Right hindlimb (tissue), 1 donor: Measurements from ENCODE around the gene SLC9A9.

Experiments
- DNase-seq: peaks from one replicate; pipeline ENCODE4 v3.0.0-alpha.2; 2018

Gene SLC9A9

DNA sequence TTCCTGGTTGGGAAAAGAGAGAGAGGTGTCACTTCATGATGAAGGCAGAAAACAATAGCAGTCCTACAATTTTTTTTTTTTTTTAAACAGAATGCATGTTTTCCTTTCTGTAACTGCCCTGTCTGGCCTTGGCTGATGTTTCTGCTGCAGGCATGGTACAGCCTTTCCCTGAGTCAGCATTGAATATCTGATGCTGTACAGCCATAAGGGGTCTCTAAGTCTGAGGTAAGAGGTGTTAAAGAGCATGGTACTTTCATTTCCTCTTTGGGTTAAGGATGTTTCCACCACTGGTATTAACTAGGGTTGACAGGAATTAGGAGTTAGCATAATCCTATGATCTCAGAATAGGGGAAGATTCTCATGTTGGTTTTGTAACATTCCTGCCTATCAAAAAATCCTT, 581.3 kb downstream of the SLC9A9 start:
- no peak for DNase-seq

DNA sequence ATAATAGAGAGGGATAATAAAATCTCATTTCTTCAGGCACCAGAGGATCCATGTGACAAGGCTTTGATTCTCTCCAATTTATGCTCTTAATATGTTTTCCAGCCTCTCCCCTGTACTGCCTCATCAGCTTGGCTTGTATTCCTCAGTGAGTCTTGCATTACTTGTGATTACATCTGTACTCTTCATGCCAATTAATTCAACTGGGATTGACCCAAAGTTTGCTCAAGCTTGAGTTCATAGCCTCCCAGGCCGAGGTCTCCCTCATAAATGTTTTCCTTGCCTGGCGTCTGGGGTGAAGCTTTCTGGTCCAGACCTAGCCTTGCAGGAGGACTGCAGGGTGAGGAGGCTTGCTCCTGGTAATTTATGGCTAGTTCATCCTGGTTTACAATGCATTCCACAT, 581.8 kb downstream of the SLC9A9 start:
- DNase-seq, result peak; percentile 41

DNA sequence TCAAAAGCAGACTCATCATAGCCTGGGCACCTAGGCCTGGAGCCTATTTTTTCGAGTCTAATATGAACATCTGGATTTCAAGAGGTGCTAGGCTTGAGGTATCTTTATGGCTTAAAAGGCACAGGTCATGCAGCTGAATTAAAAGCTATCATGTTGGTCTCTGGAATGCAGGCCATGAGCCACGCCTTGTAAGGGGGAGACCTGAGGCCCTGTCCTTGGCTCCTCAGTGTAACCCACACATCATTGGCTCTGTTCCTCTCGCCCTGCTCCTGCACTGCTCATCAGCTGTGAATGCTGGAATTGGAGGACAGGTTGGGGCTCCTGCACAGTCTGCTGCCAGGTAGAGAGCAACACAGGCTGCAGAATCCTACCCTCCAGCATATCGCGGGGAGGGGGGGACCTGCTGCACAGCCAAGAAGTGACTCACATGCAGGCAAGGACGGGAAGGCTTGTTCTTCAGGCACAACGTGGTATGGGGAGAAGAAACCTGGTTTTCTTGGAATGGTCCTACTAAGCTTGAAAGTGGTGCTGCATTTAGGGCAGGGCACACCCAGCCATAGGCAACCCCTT, 582.7 kb downstream of the SLC9A9 start:
- DNase-seq, result no peak

- no peak for DNase-seq
Observed at GRCh38 chr3:143263852-143264513, 584.3 kb downstream of the SLC9A9 start.

DNA sequence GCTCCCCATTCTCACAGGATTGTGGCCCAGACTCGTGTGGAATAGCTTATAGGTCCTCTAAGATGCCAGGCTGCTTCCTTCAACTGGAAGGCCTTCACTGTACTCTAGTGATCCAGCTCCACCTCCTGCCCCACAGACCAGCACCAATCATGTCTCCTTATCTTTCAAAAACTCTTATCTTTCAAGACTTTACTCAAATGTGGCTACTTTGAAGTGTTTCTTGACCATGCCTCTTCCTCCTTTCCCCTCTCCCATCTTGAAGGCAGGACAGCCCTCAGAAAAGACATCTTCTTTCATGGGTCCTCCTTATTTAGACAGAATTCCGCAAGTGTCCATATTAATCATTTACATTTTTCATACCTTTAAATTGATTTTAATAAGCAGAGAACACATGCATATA, 586.4 kb downstream of the SLC9A9 start:
- DNase-seq, result no peak

DNA sequence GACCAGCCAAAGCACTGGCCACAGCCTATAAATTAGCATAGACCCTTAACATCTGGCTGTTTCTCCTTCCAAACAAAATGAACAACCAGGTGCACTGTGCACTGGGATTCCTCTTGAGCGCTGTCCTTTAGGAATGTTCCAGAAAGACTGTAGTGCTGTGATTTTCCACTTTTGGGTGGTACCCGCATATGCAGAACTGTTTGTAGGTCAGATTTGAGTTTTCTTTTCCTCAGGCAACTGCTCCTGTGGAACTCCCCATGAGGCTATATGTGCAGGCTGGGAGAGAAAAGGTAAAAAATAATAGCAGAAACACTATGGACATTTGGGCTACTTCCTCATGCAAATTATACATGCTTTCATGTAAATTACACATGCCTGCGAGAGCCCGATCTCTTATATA, 589.6 kb downstream of the SLC9A9 start:
- no peak for DNase-seq

GRCh38 chr3:143256416-143256815, 591.9 kb downstream of the SLC9A9 start:
- DNase-seq, result no peak

DNA sequence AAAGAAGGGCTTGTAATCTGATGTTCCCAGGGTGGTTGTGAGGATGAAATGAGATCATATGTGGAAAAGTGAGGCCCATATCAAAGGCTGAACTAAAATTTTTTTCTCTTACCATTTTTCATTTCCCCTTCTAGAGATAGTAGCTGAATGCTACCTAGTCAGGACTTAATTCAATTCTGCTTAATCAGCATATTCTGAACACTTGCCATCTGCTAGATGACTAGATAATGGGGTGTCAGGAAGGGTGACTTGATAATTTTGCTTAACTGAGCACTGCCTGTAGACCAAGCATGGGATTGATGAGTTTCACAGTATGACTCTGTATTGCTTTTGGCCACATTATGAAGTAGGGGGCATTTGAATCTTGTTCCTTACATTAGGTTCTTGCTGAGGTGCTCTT, 592.5 kb downstream of the SLC9A9 start:
- no peak for DNase-seq

DNA sequence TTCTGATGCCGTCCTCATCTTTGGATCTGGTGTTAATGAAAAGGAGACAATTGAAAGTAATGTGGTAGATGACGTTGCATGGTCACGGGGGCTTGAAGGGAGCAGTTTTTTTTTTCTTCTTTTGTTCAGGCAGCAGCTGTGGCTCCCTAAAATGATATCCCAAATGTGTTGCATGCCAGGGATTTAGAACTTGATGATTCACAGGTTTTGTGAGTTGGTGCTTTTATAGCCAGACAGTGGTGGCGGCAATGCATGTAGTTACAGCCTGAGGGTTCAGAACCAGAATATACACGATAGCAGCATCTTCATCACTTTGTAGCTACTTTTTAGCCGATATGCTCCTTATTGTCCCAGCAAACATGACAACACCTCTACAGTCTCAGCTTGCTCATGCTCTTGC, 595.3 kb downstream of the SLC9A9 start:
- DNase-seq, result no peak

DNA sequence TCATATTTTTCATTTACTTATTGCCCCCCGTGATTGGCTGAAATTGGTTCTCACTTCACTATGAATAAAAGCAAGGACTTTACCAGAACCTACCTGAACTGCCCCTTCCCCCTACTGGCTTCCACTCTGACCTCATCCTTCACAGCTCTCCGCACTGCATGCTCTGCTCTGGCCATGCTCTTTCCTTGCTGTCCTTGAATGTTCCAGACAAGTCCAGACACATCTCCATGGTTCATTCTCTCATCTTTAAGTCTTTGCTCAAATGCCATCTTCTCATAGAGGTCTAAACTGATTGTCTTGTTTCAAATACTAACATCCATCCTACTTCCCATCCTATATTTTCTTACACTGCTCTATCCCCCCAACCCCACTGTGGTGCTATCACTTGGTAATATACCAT, 599.3 kb downstream of the SLC9A9 start:
- DNase-seq, result no peak

DNA sequence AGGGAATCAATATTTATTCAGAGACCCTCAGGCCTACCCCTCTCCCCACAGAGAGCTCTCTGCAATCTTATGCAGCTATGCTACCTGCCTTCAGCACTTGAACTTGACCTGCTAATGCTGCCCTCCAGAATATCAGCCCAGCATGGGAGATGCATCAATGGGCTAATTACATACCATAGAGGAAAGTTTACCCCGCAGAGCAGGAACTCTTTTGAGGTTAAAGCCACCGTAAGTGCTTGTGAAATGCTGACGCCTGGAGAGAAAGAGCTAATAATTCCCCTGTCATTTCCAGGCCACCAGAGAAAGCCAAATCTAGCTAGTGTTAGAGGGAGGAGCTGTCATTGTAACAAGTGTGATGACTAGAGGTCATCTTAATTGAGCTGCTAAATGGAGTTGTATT, 601.2 kb downstream of the SLC9A9 start:
- no peak for DNase-seq

GRCh38 chr3:143245692-143246091, 602.6 kb downstream of the SLC9A9 start:
- DNase-seq, result no peak

DNA sequence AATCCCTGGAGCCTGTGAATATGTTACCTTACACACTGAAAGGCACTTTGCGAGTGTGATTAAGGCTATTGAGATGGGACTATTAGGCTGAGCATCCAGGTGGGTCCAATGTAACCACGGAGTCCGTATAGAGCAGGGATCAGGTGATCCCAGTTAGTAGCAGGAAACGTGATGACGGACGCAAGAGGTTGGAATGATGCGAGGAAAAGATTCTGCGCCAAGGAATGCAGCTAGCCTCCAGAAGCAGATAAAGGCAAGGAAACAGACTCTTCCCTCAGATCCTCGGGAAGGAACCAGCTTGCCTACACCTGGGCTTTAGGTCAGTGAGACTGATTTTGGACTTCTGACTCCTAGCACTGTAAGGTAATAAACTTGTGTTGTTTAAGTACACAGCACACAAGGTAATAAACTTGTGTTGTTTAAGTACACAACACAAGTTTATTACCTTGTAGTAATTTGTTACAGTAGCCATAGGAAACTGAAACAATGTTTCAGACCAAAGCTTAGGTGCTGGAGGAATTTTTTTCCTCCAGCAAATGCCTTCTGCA, 603.7 kb downstream of the SLC9A9 start:
- no peak for DNase-seq

DNA sequence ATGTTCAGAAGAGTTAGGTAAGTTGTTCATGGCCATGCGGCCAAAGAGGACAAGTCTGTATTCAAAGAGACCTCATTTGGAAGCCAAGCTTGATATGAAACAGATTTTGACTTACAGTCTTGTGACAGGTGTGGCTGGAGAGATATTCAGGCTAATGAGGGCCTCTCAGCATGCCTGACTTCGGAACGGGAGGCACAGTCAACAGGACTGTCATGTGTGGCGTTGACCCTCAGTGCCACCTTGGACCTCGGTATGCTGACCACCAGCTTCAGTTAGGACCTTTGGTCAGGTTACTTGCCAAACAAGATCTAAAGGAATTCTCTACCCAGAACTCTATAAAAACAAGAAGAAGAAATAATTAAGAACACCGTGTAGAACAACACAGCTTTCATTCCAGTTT, 604.6 kb downstream of the SLC9A9 start:
- no peak for DNase-seq

DNA sequence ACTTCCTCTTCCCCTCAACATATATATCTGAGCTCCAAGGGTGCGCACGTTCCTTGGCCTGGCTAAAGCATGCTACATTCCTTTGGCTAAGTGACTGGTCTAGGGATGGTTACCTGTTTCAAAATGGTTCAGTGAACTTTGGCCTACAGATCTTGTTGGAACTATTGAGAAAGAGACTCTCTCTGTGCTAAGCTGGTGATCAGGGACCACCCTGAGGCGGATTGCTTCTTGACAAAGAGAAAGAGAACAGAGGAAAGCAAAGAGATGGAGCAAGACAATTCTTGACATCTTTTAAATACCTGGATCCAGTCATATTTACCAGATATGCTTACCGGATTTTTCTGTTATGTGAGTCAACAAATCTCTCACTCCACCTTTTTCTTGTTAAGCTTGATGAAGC, 605.6 kb downstream of the SLC9A9 start:
- DNase-seq, result no peak

DNA sequence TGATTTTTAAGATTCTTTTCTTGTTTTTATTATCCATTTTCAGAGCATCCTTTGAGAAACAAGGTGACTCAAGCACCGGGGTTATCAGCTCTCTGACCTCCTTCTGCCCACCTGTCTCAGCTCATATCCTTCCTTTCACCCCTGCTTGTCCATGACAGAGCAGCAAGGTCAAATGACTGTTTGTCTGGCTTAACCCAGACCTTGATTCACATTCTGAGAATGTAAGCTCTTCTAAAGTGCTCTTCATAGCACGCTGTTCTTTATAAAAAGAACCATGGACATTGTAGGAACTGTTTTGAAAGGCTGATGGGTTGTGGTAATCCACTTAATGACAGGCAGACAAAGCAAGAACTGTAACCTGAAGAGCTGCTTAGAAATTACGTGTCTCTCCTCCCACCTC, 606.2 kb downstream of the SLC9A9 start:
- no peak for DNase-seq

DNA sequence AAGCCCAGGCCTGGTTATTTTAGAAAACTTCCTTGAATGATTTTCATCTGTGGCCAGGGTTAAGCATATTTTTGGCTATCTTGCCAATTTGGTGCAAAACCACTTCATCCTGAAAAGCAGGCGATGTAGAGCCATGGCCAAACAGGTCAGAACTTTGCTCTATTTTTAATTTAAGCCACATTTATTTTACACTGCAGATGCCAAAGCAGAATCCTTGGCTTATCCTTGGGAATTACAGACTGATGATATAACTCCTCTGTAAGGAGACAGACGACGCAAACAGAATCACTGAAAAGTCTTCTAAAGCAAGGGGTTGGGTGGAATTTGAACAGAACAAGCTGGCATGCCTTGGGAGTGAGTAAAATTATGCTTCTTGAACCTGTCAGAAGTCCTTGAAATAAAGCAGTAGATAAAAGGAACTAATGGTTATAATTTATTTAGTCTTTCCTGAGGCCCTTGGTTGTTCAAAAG, 606.8 kb downstream of the SLC9A9 start:
- DNase-seq, result no peak

GRCh38 chr3:143240886-143241285, 607.4 kb downstream of the SLC9A9 start:
- no peak for DNase-seq

- no peak for DNase-seq
Observed at GRCh38 chr3:143239031-143239430, 609.2 kb downstream of the SLC9A9 start.

GRCh38 chr3:143237077-143237627, 611.1 kb downstream of the SLC9A9 start:
- DNase-seq, result peak; percentile 35

GRCh38 chr3:143236226-143236964, 611.9 kb downstream of the SLC9A9 start:
- no peak for DNase-seq

DNA sequence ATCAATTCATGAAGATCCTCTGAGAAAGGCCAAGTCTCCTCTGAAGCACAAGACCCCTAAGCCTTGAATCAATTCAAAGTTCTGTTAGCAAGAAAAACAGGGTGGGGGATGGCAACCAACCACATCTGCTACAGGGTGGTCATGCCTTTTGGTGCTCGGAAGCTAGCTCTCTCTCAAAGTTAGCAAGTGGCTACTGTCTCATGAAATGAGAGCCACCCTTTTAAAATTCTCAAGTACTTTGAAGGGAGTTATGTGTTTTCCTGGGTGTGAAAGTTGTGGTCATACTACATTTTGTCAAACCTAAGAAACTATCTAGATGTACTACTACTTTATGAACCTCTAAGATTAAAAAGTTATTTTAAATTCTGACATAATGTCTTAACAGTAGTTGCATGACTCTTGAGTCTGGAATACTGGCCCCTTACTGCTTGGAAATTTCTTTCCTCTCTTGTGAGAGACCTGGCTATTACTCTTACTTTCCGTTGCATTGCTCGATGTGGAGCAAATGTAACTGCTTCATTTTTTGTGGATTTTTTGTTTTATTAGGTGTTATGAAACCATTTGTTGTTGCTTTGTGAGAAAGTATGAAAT, 612.6 kb downstream of the SLC9A9 start:
- DNase-seq, result no peak

DNA sequence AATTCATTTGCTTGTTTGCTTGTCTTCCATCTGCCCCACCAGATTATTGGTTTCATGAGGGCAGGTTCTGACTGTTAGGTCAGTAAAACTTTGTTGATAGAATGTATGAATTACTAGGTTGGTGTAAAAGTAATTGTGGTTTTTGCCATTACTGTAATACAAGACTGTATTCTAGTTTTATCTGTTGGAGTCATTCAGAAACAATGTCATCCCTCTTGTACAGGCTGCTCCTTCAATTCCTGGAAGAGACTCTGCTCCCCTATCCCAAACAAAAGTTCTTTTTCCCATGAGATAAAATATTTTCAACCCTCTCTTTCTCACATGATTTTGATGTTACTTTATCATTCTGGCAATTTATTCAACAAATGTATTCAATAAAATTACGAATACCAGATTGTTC, 613.7 kb downstream of the SLC9A9 start:
- no peak for DNase-seq
